ENCODE measurements around the gene CEP128. TPM values are rescaled to one million over a fixed set of nuclear protein-coding genes. Genes with fewer than 3 reads are reported as not detected.

CEP128 gene
- total and polyA plus RNA-seq, 8 donors, result 1.1 to 240 (median 2.6) TPM

GRCh38 chr14:80489513-80489912 lies 452.0 kb downstream of the CEP128 start:
- intact Hi-C loops (cut with DNase I; ENCODE audit: low total_unique reads), result no loop called here
- Histone ChIP-seq H3K4me3 (no peak overlapping the region), H3K36me3 (no peaks in the 10 kb centered on the region), H3K27ac (no peak overlapping the region), H3K4me1 (peaks cover 0 to 9% (median 0%) of the 10 kb centered on the region in 4 donors), H3K9me3 (no peaks in the 10 kb centered on the region), H3K27me3 (no peaks in the 10 kb centered on the region)
- 90 to 98% (median 93%) methylated on average over 3 of the region's 3 CpGs for WGBS, 5 donors
- no peak for DNase-seq
- no peak for TF ChIP-seq POLR2A (IDR thresholded peaks at IDR 0.05)
- TF ChIP-seq, protein P1, sequence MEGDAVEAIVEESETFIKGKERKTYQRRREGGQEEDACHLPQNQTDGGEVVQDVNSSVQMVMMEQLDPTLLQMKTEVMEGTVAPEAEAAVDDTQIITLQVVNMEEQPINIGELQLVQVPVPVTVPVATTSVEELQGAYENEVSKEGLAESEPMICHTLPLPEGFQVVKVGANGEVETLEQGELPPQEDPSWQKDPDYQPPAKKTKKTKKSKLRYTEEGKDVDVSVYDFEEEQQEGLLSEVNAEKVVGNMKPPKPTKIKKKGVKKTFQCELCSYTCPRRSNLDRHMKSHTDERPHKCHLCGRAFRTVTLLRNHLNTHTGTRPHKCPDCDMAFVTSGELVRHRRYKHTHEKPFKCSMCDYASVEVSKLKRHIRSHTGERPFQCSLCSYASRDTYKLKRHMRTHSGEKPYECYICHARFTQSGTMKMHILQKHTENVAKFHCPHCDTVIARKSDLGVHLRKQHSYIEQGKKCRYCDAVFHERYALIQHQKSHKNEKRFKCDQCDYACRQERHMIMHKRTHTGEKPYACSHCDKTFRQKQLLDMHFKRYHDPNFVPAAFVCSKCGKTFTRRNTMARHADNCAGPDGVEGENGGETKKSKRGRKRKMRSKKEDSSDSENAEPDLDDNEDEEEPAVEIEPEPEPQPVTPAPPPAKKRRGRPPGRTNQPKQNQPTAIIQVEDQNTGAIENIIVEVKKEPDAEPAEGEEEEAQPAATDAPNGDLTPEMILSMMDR (IDR thresholded peaks at IDR 0.05), result no peak
- TF ChIP-seq EP300 (IDR thresholded peaks at IDR 0.05), result no peak
- TF ChIP-seq POLR2AphosphoS5 (IDR thresholded peaks at IDR 0.05), result no peak

GRCh38 chr14:80485764-80486163 lies 455.8 kb downstream of the CEP128 start:
- H3K36me3 ChIP-seq, result no peaks in the 10 kb centered on the region
- no peak overlapping the region for H3K4me3 ChIP-seq
- intact Hi-C loops (cut with DNase I; ENCODE audit: low total_unique reads), result no loop called here
- no peak overlapping the region for H3K27ac ChIP-seq
- H3K4me1 ChIP-seq, result no peaks in the 10 kb centered on the region
- WGBS, 5 donors, result 91 to 99% (median 96%) methylated on average over 2 of the region's 2 CpGs
- H3K9me3 ChIP-seq, result no peaks in the 10 kb centered on the region
- H3K27me3 ChIP-seq, result no peaks in the 10 kb centered on the region
- DNase-seq, result no peak
- TF ChIP-seq POLR2A (IDR thresholded peaks at IDR 0.05) (no peak), EP300 (IDR thresholded peaks at IDR 0.05) (no peak), POLR2AphosphoS5 (IDR thresholded peaks at IDR 0.05) (no peak)
- TF ChIP-seq, protein P1 (IDR thresholded peaks at IDR 0.05), result no peak

DNA sequence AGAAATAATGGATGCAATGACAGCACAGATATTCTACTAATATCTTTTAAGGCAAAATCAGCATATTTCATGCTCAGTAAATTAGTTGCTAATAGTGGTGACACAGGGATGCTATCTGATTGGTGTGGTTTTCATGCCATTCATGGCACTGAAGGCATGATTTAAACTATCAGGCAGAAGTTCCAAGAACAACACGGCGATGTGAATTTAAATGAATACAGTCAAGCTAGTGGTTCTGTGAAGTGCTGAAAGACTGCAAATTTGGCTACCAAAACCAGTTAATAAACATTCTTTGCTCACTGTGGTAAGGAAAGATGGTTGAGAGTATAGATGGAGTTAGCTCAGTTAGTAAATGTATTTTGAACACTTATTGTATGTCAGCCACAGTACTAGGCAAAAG lies 458.2 kb downstream of the CEP128 start:
- H3K4me1 ChIP-seq, result no peaks in the 10 kb centered on the region
- no peak for DNase-seq
- H3K27ac ChIP-seq, result no peak overlapping the region
- whole genome bisulfite sequencing, 5 donors, result 93 to 100% (median 99%) methylated on average over 2 of the region's 2 CpGs
- H3K27me3 ChIP-seq, result no peaks in the 10 kb centered on the region
- no peak overlapping the region for H3K4me3 ChIP-seq
- intact Hi-C loops (cut with DNase I; ENCODE audit: low total_unique reads), result no loop called here
- H3K36me3 ChIP-seq, result no peaks in the 10 kb centered on the region
- TF ChIP-seq, protein P1 (IDR thresholded peaks at IDR 0.05), result no peak
- TF ChIP-seq POLR2A (IDR thresholded peaks at IDR 0.05) (no peak), EP300 (IDR thresholded peaks at IDR 0.05) (no peak), POLR2AphosphoS5 (IDR thresholded peaks at IDR 0.05) (no peak)
- H3K9me3 ChIP-seq, result no peaks in the 10 kb centered on the region

DNA sequence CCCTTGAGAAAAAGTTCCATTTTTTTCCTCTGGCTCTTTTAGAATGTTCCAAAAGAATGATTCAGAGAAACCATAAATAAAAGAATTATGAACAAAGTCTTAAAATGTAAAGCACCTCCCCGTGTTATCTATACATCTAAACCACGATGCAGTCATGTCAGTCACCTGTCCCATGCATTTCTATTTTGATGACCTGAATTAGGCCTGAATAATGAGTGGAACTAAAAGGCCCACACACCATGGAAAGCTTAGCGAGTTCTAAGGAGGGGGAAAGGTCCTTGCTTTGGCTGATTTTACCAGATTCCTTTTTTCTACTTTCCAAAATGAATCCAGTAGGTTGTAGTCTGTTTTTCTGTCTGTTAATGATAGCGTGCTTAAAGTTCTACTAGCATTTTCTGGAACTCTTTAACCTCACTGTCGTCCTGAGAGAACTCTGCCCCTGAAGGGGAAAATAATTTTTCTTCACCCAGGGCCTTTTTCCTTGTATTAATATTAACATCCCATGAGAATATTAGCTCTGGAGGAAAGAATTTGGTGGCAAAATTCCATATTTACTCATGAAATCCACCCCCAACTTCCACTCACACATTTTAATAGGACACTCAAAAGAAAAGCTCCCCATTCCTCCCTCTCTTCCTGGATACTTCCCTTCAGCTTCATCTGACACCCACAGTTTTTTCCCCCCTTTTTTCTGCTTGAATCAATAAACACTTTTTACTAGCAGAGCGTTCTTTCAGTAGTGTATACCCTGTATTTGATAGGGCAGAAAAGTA lies 464.0 kb downstream of the CEP128 start:
- intact Hi-C loops (cut with DNase I; ENCODE audit: low total_unique reads), result no loop called here
- Histone ChIP-seq H3K4me1 (no peaks in the 10 kb centered on the region), H3K9me3 (peaks cover 0 to 18% (median 7%) of the 10 kb centered on the region in 4 donors), H3K27me3 (no peaks in the 10 kb centered on the region), H3K4me3 (no peak overlapping the region), H3K27ac (no peak overlapping the region), H3K36me3 (no peaks in the 10 kb centered on the region)
- no peak for TF ChIP-seq POLR2A (IDR thresholded peaks at IDR 0.05)
- DNase-seq, result no peak
- WGBS, 5 donors, result 67 to 89% (median 82%) methylated on average over 6 of the region's 6 CpGs

DNA sequence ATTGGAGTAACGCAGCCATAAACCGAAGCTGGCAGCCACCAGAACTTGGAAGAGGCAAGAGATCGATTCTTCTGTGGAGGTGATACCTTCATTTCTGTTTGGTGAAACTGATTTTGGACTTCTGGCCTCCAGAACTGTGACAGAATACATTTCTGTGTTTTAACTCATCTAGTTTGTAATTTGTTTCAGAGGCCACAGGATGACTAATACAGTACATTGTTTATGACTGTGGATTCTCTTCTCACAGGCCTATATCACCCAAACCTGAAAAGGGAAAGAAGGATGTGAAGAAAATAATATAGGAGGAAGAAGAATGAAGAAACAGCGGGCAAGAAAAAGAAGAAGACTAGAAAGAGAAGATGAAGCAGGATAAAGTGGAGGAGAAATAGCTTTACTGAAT lies 466.5 kb downstream of the CEP128 start:
- WGBS, 5 donors, result 81 to 95% (median 95%) methylated on average over 4 of the region's 4 CpGs
- DNase-seq, result no peak
- H3K4me3 ChIP-seq, result no peak overlapping the region
- TF ChIP-seq EP300 (IDR thresholded peaks at IDR 0.05) (no peak), POLR2A (IDR thresholded peaks at IDR 0.05) (no peak), POLR2AphosphoS5 (IDR thresholded peaks at IDR 0.05) (no peak)
- TF ChIP-seq, protein P1 (IDR thresholded peaks at IDR 0.05), result no peak
- H3K27ac ChIP-seq, result no peak overlapping the region
- H3K36me3 ChIP-seq, result no peaks in the 10 kb centered on the region
- H3K9me3 ChIP-seq, result peaks cover 0 to 27% (median 14%) of the 10 kb centered on the region in 4 donors
- intact Hi-C loops (cut with DNase I; ENCODE audit: low total_unique reads), result no loop called here
- no peaks in the 10 kb centered on the region for H3K27me3 ChIP-seq
- H3K4me1 ChIP-seq, result no peaks in the 10 kb centered on the region

Measured in stomach (tissue), 9 donors.